Left colon (tissue), 2 donors: ENCODE results near the gene SEC14L2. TPM values are rescaled to one million over a fixed set of nuclear protein-coding genes. Genes with fewer than 3 reads are reported as not detected.

ENCODE experiments used
- ATAC-seq: fragments of 200-7000 bp; cut with Tn5 transposase; one replicate; pipeline ENCODE4 v1.9.1; 2020; ENCODE audit warnings: mild to moderate bottlenecking, moderate library complexity
- DNase-seq, 2 donors: peaks; one replicate each; pipeline ENCODE4 v3.0.0-alpha.2; 2020
- intact Hi-C, 2 donors: fragments of 100-400 bp; cut with DNase I in 1 of 2; cut with micrococcal nuclease in 1 of 2; formaldehyde crosslinking; loops; one replicate each; pipeline versions ENCODE4 v1.11.2 to v1.14.0; 2022; cut with DNase I, micrococcal nuclease
- total RNA-seq, 2 donors: library from RNA; stranded (reverse); fragmentation: NEBNext Ultra II Directional; extraction: Animal tissue kit (Norgen Biotek cat#: 25700); gene quantifications; one replicate each; pipeline ENCODE4 v1.2.1, GENCODE V29; 2021
- donor health status: DM: no; HTN: no; CAD: no.
- donor health status: DM: yes; HTN: yes; CAD: no.

SEC14L2 gene
- total RNA-seq, 2 donors from 2014 or later, result 4.6 to 5.2 TPM

DNA sequence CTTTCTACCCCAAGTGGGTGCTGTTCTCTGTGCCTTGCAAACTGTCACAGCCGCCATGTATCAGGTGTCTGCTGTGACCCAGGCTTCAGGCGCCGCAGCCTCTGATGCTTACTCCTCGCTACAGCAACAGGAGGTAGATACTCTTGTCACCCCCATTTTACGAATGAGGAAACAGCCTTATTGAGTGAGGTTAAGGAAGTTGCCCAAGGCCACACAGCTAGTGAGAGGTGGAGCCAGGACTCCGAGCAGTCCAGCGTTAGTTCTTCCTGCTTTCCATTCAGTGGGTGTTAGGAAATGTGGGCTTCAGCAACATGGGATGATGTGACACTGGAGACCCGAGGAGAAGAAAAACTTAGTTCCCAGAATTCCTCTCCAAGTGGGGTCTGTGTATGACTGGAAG lies 23.9 kb upstream of the SEC14L2 start:
- DNase-seq (no peak), ATAC-seq (peak; percentile 45)
- intact Hi-C loops, result no loop called here

DNA sequence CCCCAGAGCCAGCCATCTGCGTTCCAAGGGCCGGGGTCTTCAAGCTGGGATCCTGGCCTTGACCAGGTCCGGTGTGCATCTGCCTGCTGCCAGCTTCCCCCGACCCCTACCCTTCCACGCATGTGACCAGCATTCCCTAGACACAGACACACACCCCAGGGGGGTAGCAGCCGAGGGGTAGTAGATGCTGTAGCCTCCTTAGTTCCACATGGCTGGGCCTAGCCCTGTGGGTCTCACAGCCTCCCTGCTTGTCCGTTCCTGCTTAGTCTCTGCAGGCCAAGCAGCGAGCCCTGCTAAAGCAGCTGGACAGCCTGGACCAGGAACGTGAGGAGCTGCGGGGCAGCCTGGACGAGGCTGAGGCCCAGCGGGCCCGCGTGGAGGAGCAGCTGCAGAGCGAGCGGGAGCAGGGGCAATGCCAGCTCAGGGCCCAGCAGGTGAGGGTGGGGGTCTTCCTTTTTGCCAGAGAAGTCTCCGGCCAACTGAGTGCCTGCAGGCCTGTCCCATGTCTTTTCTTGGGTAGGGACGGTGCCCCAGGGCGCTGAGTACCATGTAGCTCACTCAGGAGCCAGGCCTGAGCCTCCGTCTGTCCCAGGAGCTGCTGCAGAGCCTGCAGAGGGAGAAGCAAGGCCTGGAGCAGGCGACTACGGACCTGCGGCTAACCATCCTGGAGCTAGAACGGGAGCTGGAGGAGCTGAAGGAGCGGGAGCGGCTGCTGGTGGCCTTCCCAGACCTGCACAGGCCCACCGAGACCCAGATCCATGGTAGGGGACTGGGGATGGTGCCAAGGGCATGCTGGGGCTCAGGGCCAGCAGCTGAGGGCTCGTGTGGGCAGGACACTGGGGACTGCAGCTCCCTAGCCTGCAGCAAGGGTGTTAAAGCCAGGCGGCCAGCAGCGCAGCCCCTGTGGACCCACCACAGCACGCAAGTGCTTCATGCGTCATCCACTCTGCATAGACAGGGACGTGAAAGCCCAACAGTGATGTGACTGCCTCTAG lies 23.2 kb upstream of the SEC14L2 start:
- intact Hi-C loops, result no loop called here
- no peak for ATAC-seq
- DNase-seq, result no peak

DNA sequence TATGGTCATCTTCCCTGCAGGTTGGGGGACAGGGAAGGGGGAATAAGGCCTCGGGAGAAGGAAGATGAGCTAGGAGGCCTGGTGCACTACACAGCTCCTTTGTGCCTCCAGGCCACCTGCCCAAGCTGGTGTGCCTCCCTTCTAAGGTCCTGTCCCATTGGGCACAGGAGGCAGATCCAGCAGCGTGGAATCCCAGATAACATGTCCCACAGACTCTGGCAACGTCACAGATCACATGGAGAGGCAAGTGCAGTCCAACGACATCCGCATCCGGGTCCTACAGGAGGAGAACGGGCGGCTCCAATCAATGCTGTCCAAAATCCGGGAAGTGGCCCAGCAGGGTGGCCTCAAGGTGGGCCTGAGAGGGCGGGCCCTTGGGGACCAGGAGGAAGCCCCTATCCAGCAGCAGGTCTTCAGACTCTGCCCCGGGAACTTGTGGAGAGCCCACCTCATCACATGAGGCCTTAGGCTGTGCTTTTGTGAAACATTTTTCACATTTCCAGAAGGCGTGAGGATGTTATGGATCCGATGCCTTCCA lies 21.4 kb upstream of the SEC14L2 start:
- no peak for ATAC-seq
- DNase-seq, result no peak
- intact Hi-C loops, result no loop called here

DNA sequence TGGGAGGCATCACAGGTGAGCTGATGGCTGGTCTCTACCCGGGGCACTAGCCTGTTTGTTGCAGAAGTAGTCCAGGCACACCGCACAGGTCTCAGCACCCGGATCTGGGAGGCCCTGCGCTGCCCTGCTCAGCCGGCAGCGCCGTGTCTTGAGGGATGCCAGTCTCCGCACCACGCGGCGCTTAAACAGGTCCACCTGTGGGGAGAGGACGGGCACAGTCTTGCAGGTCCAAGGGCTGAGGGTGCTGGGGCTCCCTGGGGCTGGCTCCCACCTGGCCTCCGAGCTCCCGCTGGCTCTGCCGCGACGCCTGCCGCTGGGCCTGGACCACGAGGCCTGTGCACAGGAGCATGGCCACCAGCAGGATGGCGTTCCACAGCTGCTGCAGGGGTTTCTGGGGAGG lies 16.8 kb upstream of the SEC14L2 start:
- DNase-seq (no peak), ATAC-seq (no peak)
- intact Hi-C loops, result no loop called here

DNA sequence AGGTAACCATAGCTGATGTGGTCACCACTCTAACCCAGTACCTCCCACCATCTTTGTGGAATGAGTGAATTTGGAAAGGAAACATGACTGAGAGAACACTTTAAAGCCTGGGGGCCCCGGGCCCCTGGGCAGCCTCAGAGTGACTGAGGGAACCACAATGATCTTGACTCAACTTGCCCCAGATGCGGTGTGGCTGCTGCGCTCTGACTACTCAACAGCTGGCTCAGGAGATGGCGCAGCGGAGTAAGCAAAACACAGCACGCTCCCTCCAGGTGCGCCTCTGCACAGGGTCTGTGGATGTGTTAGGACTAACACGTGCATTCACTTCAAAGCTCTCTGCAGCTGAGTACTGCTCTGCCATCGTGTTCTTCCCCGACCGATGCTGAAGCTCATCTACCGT lies 15.6 kb upstream of the SEC14L2 start:
- intact Hi-C loops, result no loop called here
- no peak for ATAC-seq
- DNase-seq, result no peak

DNA sequence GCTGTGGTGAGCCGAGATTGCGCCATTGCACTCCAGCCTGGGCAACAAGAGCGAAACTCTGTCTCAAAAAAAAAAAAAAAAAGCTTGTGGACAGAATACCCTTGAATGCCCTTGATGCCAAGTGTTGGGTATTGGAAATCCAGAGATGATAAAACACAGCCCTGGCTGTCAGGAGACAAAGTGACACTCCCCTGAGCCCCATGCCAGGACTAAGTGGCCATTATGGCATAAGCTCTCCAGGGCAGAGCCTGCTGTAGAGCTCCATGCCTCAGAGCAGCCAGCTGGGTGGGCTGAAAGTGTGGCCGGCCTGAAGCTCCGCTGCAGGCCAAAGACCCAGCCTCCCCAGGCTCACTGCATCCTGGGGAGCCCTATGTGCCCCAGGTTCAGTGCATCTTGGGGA lies 14.5 kb upstream of the SEC14L2 start:
- intact Hi-C loops, result no loop called here
- ATAC-seq (no peak), DNase-seq (no peak)

DNA sequence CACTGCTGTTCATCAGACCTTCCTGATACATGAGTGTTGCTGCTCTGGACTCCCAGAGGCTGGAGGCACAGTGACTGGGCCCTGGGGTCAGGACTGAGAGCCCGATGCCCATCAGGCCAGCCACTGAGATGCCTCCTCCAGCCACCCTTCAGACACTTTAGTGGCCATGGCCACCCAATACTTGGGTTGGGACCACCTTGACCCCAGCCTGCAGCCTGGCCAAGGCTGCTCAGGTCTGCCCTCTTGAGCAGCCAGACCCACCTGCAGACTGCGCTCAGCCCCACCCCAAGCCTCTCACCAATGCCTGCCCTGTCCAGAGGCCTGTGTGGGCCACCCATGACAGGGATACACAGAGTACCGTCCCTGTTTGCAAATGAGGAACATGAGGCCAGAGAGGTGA lies 13.8 kb upstream of the SEC14L2 start:
- DNase-seq, result no peak
- intact Hi-C loops, result no loop called here
- ATAC-seq, result no peak

DNA sequence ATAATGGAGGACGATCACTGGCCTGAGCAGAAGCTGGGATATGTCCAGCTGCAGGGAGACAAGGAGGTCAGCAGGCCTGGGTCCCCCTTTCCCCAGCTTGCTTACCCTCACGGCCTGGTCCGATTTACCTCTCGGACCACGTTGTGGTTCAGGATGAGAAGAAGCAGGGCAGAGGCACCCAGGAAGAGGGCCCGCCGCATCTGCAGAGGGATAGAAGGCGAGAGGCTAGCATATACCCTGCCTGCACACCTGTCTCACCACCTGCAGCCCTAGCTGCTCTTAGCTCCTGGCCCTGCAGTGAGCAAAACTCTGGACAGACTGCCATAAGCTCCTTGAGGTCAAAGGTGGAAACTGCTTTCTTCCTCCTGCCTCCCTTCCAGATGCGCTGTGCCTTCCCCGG lies 10.9 kb upstream of the SEC14L2 start:
- ATAC-seq (no peak), DNase-seq (no peak)
- intact Hi-C loops, result loop anchor here (5.0 kb wide), 1 partner anchor 124 kb away; no protein-coding TSS in a partner anchor

DNA sequence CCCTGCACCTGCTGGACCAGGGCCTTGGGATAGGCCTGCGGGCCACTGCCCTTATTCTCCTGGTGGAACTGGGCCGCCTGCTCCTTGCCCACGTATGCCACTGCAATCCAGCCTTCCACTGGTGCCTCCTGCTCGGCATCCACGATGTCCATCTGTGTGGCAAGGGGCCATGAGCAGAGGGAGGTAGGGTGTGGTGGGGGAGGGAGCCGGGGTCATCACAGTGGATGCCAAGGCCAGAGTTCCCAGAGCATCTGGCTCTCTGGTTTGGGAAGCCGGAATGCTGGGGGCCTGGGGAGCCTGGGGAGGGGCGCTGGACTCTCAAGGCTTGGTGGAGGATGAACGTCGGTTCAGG lies 10.2 kb upstream of the SEC14L2 start:
- DNase-seq (peak in 1 of 2 donors; percentile 42), ATAC-seq (peak; percentile 1)
- intact Hi-C loops, result loop anchor here (5.0 kb wide), 1 partner anchor 124 kb away; no protein-coding TSS in a partner anchor

DNA sequence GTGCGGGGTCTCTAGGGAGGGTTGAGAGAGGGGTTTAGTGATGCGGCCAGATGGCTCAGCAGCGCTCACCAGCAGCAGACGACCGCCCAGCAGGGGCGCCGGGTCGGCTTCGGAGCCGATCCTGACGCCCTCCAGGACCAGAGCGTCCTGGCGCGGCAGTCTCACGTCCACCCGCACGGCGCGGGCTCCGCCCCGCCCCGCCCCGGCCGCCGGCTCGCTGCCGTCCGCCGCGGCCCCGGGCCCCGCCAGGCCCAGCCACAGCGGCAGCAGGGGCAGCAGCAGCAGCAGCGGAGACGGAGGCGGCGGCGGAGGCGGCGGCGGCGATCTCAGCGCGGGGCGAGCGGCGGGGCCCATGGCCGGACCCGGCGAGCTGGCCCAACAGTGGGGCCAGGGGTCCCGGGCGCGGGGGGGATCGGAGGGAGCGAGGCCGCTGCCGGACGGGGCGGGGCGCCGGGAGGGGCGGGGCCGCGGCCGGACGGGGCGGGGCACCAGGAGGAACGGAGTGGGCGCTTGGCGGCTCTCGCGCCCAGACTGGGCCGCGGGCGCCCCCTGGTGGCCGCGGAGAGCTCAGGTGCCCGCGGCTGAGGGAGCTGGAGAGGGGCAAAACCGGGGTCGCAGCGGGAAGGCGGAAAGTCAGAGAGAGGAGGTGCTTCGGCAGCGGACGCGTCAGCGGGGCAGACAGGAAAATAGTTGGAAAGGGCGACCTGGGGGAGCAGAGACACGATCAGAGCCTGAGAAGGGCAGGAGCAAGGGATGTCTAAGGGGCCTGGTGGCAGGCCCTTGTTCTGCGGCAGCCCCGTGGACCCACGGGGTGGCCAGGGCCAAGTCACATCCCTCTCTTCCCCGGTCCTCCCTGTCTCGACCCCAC lies 9.6 kb upstream of the SEC14L2 start, which contains the start of gene RNF215:
Gene RNF215, minus strand, starts transcription at position 452 of the 868 bp plus-strand sequence. Its CDS starts 98 bp downstream, at position 354.
- ATAC-seq, result peak; percentile 89
- intact Hi-C loops, result loop anchor here (5.0 kb wide), 1 partner anchor 125 kb away; no protein-coding TSS in a partner anchor
- DNase-seq, result peak; percentile 65 to 82

DNA sequence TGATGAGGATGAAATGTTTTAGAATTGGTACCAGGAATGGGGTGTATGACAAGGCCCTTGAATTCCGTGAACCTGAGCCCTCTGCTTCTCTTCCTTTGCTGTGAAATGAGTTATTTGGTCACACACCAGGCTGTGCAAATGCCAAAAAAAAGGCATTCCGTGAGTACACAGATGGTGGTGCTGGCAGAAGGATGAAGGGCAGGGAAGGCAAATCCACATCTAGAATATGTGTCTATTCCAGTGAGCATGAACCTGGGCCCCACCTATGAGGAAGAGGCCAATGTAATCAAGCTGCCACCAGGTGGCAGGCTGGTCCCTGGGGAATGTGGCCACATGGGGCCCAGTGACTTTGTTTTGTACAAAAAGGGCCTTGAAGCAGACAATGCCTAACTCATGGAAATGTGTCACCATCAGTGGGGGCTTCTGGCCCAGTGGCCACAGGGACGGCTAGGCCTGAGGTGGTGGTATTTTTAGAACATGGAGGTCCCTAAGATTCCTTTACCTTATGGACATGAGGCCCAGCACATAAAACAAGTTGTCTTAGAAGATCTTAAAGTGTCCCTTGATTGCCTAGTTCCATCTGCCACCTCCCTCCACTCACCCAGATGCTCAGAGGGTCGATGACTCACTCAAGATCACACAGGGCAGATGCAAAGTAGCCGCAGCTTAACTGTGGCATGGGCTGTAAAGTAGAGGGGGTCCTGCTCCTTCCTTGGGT lies 5.7 kb upstream of the SEC14L2 start:
- DNase-seq (peak; percentile 52 to 87), ATAC-seq (peak; percentile 66)
- intact Hi-C loops, result loop anchor here in 1 of 2 donors (10.0 kb wide), 1 partner anchor 94 kb away; no protein-coding TSS in a partner anchor

DNA sequence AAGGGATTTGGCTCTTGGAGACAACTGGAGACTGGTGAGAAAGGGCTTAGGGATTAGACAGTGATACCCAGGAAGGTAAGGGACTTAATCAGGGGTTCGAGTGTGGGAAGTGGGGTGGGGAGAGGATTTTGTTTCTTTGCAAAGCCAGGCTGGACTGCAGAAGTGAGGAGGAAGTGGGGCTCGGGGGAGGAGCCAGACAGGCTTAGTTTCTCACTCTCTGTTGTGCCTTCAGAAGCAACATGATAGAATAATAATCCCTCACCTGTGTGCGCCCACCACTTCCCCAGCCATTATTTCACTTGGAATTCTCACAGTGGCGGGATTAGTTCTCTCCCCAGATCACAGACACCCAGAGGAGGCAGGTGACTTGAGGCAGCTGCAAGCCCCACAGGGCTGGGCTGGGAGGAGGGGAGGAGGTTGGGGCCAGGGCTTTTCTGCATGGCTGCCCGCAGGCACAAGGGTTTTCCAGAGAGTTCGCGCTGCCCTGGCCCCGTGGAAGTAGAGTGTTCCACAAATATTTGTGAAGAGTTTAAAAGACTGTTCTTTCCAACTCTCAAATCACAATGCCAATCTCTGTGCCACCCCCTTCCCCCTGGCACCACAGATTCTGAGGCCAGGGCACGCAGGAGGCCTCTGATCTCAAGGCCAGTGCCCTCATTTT lies 4.0 kb upstream of the SEC14L2 start:
- intact Hi-C loops, result loop anchor here in 1 of 2 donors (10.0 kb wide), 1 partner anchor 92 kb away; no protein-coding TSS in a partner anchor
- ATAC-seq (no peak), DNase-seq (no peak)

DNA sequence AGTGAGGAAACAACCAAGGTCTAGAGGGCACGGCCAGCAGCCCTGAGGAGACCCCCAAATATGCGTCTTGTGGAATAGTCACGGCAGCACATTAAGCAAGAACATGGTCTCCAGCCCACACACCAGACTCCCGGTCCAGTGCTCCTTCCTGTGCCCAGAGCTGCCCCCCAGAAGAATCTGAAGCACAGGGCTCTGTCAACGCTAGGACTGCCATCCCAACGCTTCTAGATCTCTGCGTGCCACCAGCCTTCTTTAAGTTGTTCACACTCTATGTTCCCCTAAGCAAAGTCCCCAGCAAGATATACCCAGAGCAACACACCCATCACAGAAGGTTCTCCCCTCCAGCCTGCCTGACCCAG lies 3.5 kb upstream of the SEC14L2 start:
- no peak for ATAC-seq
- intact Hi-C loops, result loop anchor here in 1 of 2 donors (10.0 kb wide), 1 partner anchor 92 kb away; no protein-coding TSS in a partner anchor

DNA sequence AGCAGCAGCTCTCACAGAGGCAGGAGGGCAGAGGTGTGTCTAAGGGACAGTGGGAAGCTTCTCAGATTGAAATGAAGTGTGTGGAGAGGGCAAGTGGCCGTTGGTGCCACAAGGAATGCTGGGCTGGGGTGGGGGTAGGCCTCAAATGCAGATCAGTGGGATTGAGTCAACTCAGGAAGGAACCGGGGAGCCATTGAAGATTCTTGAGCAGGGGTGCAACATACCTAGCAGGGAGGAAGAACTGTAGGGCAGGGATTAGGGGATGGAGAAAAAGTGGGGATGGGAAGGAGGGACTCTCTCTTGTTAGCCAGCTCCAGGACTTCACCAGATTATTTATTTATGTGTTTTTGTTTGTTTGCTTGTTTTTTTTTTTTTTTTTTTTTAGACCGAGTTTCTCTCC lies 2.9 kb upstream of the SEC14L2 start:
- DNase-seq, result no peak
- ATAC-seq, result no peak
- intact Hi-C loops, result loop anchor here in 1 of 2 donors (10.0 kb wide), 1 partner anchor 91 kb away; no protein-coding TSS in a partner anchor

More for the DNA sequence above, 3.5 kb upstream of the SEC14L2 start:
- DNase-seq, result no peak

DNA sequence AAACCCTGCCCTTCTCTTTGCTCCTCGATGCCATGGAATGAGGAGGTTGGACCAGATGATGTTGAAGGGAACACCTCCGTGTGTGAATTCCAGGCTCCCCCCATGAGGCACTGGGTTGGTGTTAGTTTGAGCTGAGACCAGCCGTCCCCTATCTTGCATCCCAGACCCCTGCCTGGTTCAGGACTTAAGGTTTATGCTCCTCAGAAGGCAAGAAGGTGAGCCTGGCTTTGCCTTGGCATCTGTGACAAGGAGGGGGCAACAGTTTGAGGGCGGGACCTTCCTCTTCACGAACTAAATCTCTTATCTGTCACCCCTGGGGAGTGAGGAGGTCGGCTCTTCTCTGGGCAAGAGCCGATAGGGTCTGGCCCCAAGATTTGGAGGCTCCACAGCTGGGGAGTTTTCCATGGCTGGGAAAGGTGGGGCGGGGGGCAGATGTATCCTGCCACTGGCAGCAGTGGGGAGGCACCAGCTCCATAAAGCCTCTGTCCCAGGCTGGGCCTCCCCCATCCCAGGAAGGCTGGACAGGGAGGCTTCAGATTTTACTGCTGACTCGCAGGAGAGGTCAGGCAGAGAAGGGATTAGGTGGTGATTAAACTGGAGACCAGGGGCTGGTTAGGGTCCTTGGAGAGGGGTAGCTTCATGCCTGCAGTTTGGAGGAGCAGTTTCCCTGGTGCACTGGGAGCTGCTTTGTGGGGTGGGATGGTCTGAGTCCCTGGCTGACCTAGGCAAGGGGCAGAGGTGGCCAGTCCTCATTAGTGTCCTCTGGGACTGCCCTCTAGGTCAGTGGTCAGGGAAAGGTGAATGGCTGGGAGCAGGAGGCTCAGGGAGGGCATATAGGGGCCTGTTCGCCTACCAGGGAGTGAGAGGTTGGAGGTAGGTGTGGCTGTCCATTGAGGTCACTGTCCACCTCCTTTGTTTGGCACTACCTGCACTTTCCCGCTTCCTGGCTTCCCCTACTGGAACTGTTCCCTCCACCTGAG lies 1.1 kb downstream of the SEC14L2 start:
- ATAC-seq (peak; percentile 14), DNase-seq (no peak)
- intact Hi-C loops, result loop anchor here in 1 of 2 donors (10.0 kb wide), 1 partner anchor 87 kb away; no protein-coding TSS in a partner anchor
